ENCODE measurements around the gene PEX11G.

The PEX11G gene

GRCh38 chr19:7488736-7489353, at the start of gene PEX11G:
TSS of gene PEX11G (minus strand) at chr19:7489035. CDS start at chr19:7489010, 25 bp downstream.
- DNase-seq (ENCODE audit: low read depth) = peak; percentile 86

- no peak for DNase-seq (ENCODE audit: low read depth)
These were observed 47.3 kb upstream of the PEX11G start for GRCh38 chr19:7535998-7536695.

- peak; percentile 90 for DNase-seq (ENCODE audit: low read depth)
These were observed 46.5 kb upstream of the PEX11G start, which contains the start of gene PNPLA6 for GRCh38 chr19:7535047-7535997. TSS of gene PNPLA6 (plus strand) at chr19:7535717. CDS start at chr19:7535789, 72 bp downstream.

- DNase-seq (ENCODE audit: low read depth) = no peak
These were observed 45.8 kb upstream of the PEX11G start for GRCh38 chr19:7534531-7535046.

- peak; percentile 71 for DNase-seq (ENCODE audit: low read depth)
These were observed 45.2 kb upstream of the PEX11G start for GRCh38 chr19:7533925-7534480.

GRCh38 chr19:7533281-7533885, 44.5 kb upstream of the PEX11G start:
- DNase-seq (ENCODE audit: low read depth) = no peak

GRCh38 chr19:7529610-7530490, 41.0 kb upstream of the PEX11G start:
- DNase-seq (ENCODE audit: low read depth) = no peak

GRCh38 chr19:7529246-7529600, 40.4 kb upstream of the PEX11G start:
- no peak for DNase-seq (ENCODE audit: low read depth)

- DNase-seq (ENCODE audit: low read depth) = no peak
These were observed 39.8 kb upstream of the PEX11G start for GRCh38 chr19:7528522-7529245.

GRCh38 chr19:7528192-7528519, 39.3 kb upstream of the PEX11G start:
- no peak for DNase-seq (ENCODE audit: low read depth)

- DNase-seq (ENCODE audit: low read depth) = no peak
These were observed 38.8 kb upstream of the PEX11G start for GRCh38 chr19:7527516-7528191.

GRCh38 chr19:7526059-7526929, 37.5 kb upstream of the PEX11G start:
- DNase-seq (ENCODE audit: low read depth) = no peak

GRCh38 chr19:7524992-7525739, 36.3 kb upstream of the PEX11G start:
- no peak for DNase-seq (ENCODE audit: low read depth)

GRCh38 chr19:7524523-7524922, 35.7 kb upstream of the PEX11G start:
- no peak for DNase-seq (ENCODE audit: low read depth)

GRCh38 chr19:7522923-7523667, 34.3 kb upstream of the PEX11G start:
- DNase-seq (ENCODE audit: low read depth) = no peak

- DNase-seq (ENCODE audit: low read depth) = peak; percentile 99
These were observed 33.5 kb upstream of the PEX11G start, which contains the start of gene MCOLN1 for GRCh38 chr19:7522072-7522922. TSS of gene MCOLN1 (plus strand) at chr19:7522624. CDS start at chr19:7522751, 127 bp downstream.
